Right cardiac atrium (tissue), 5 donors: ENCODE data around the gene THSD4. TPM values are rescaled to one million over a fixed set of nuclear protein-coding genes. Genes with fewer than 3 reads are reported as not detected.
A peak's percentile ranks its signal among the peaks of the same experiment; 100 is the strongest.

Experiments
- ATAC-seq, 2 donors: fragments of 200-7000 bp; cut with Tn5 transposase; one replicate each; pipeline versions ENCODE4 v1.8.0 to v1.9.1; 2020; ENCODE audit warnings: moderate library complexity in 2 of 2, mild to moderate bottlenecking in 1 of 2
- DNase-seq, 3 donors: peaks; one replicate each; pipeline ENCODE4 v3.0.0-alpha.2; 2020
- H3K27ac ChIP-seq: one replicate; pipeline ENCODE4 v1.5.1; 2013; ENCODE audit warnings: mild to moderate bottlenecking, low read length, control low read depth, moderate library complexity
- H3K27me3 ChIP-seq: one replicate; pipeline ENCODE4 v1.6.1; 2013; ENCODE audit not compliant: control insufficient read depth, insufficient read depth
- H3K4me1 ChIP-seq: one replicate; pipeline ENCODE4 v1.6.1; 2013; ENCODE audit warnings: low read length; ENCODE audit not compliant: control insufficient read depth, insufficient read depth
- H3K4me3 ChIP-seq: one replicate; pipeline ENCODE4 v1.5.1; 2013; ENCODE audit warnings: low read length, control low read depth
- H3K9me3 ChIP-seq: one replicate; pipeline ENCODE4 v1.6.1; 2013; ENCODE audit warnings: low read length; ENCODE audit not compliant: control insufficient read depth
- WGBS: extraction: QIAGEN DNeasy Blood & Tissue Kit; methylation state at CpG from one replicate; pipeline ENCODE4 v1.1.7; 2013; 5-methylcytosine and 5-hydroxymethylcytosine counted together
- intact Hi-C, 4 donors: fragments of 100-400 bp; cut with DNase I; formaldehyde crosslinking; loops; one replicate each; pipeline versions ENCODE4 v1.11.0 to v1.14.0; 2022 to 2023
- polyA plus RNA-seq: library from polyadenylated mRNA; stranded (reverse); fragments of 200-250 nt; gene quantifications from one replicate; pipeline ENCODE4 v1.2.3, GENCODE V29; 2013
- total RNA-seq, 4 donors: library from RNA; stranded (reverse); fragmentation: NEBNext Ultra II Directional; extraction: Animal tissue kit (Norgen Biotek cat#: 25700); gene quantifications; one replicate each; pipeline ENCODE4 v1.2.1, GENCODE V29; 2021
- donor health status: healthy with polysubstance abuse.
- donor health status: DM: no; HTN: yes; CAD: no.
- donor health status: DM: no; HTN: no; CAD: no.
- donor health status: DM: no; HTN: yes; CAD: no; lungs with severe emphysema.
- donor health status: DM: yes; HTN: yes; CAD: no.

THSD4 gene
- total and polyA plus RNA-seq, 5 donors: 40.5 to 93.8 (median 67.3) TPM

GRCh38 chr15:71330638-71331162 lies 215.4 kb downstream of the THSD4 start:
- ATAC-seq (no peak), DNase-seq (no peak)
- no peak overlapping the region for H3K4me3 ChIP-seq
- peak overlapping the region; percentile 72 for H3K27ac ChIP-seq
- no peaks in the 10 kb centered on the region for H3K9me3 ChIP-seq
- intact Hi-C loops: no loop called here
- WGBS: 78% methylated on average over 11 of the region's 11 CpGs
- H3K4me1 ChIP-seq: peaks cover 7% of the 10 kb centered on the region
- H3K27me3 ChIP-seq: no peaks in the 10 kb centered on the region

DNA sequence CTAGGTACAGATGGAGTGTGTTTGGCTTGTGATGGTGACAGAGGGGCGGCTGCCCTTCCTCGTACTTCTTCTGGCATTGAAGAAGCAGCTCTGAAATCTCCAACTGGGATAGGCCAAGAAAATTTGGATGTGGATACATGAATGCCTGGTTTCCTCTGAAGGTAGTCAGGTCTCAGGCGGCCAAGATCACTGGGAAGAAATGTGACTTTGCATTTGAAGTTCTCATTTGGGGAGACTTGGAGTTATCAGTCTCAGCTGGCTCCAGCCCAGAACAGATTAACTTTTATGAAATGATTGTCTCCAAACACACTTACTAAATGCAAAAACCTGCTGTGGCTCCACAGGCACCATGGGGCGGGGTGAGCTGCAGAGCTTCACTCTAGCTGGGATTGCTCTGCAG lies 215.9 kb downstream of the THSD4 start:
- 83% methylated on average over 4 of the region's 4 CpGs for WGBS
- H3K9me3 ChIP-seq: no peaks in the 10 kb centered on the region

DNA sequence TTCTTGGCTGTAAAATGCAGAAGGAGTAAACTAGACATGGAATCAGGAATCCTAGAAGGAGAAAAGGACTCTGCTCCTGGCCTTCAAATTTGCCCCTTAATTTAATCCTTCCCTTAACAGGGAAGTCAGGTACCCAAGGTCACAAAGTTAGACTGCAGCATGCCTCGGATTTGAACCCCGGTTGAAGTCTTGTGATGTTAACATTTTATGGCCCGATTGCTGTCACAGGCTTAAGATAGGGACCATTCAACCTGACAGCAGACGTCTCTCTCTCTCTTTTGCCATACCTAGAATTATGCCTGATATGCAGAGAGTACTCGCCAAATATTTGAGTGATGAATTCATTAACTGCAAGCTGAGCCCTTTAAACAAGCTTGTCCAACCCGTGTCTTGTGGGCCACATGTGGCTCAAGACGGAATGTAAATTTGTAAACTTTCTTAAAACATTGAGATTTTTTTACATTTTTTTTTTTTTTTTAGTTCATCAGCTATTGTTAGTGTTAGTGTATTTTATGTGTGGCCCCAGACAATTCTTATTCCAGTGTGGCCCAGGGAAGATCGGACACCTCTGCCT lies 217.2 kb downstream of the THSD4 start:
- no peaks in the 10 kb centered on the region for H3K9me3 ChIP-seq
- DNase-seq (no peak), ATAC-seq (no peak)
- peak overlapping the region; percentile 38 for H3K27ac ChIP-seq
- H3K4me3 ChIP-seq: no peak overlapping the region
- intact Hi-C loops: no loop called here
- WGBS: 71% methylated on average over 8 of the region's 8 CpGs
- H3K4me1 ChIP-seq: peaks cover 7% of the 10 kb centered on the region
- H3K27me3 ChIP-seq: no peaks in the 10 kb centered on the region

More for the DNA sequence above, 215.9 kb downstream of the THSD4 start:
- H3K4me1 ChIP-seq: peaks cover 7% of the 10 kb centered on the region
- DNase-seq (no peak), ATAC-seq (no peak)
- no peak overlapping the region for H3K4me3 ChIP-seq
- intact Hi-C loops: no loop called here
- H3K27ac ChIP-seq: peak overlapping the region; percentile 72
- no peaks in the 10 kb centered on the region for H3K27me3 ChIP-seq

- Histone ChIP-seq H3K9me3 (no peaks in the 10 kb centered on the region), H3K27me3 (no peaks in the 10 kb centered on the region), H3K4me3 (no peak overlapping the region), H3K27ac (peak overlapping the region; percentile 53), H3K4me1 (peaks cover 7% of the 10 kb centered on the region)
- DNase-seq (no peak), ATAC-seq (no peak)
- intact Hi-C loops: no loop called here
- WGBS: 62% methylated on average over 3 of the region's 3 CpGs
These were observed 217.9 kb downstream of the THSD4 start for GRCh38 chr15:71333136-71333700.

DNA sequence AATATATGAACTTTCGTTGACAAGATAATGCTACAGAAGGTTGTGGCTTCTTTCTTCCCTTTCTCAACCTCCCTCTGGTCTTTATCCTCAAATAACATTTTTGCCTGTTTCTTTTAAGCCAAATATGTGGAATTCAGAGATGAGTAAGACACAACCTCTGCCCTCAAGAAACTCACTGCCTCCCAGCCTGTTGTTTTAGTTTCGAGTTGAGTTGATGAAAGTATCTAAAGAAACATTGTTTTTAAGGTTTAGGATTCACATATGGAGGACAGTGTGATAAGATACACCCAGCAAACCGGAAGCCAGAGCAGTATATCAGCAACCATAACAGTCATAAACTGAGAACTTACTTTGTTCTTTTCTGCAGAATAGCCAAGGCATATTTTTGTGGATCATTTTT lies 218.6 kb downstream of the THSD4 start:
- ATAC-seq (no peak), DNase-seq (no peak)
- intact Hi-C loops: no loop called here
- no peak overlapping the region for H3K27ac ChIP-seq
- H3K4me3 ChIP-seq: no peak overlapping the region
- H3K27me3 ChIP-seq: no peaks in the 10 kb centered on the region
- 55% methylated on average over 3 of the region's 3 CpGs for WGBS
- H3K4me1 ChIP-seq: peaks cover 7% of the 10 kb centered on the region
- H3K9me3 ChIP-seq: no peaks in the 10 kb centered on the region

DNA sequence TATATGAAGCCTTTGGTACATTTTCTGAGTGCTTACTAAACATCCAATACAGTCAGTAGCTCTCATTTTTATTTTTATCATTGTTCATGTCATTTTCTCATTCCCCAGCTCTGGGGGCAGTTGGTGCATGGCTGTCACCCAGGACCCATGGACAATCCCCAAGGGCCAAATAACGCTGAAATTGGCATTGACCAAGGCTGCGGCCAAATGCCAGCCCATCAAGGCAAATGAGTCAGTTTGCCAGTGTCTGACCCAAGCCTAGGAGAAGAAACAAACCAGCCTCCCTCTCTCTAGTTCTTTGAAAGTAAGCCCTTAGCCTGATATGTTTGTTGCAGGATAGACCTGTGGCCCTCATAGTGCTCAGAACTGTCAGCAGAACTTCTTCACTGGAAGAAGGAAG lies 219.2 kb downstream of the THSD4 start:
- H3K9me3 ChIP-seq: no peaks in the 10 kb centered on the region
- intact Hi-C loops: no loop called here
- H3K27ac ChIP-seq: no peak overlapping the region
- WGBS: 91% methylated on average over 2 of the region's 2 CpGs
- H3K4me3 ChIP-seq: no peak overlapping the region
- no peak for ATAC-seq
- H3K4me1 ChIP-seq: peaks cover 3% of the 10 kb centered on the region
- DNase-seq: no peak
- no peaks in the 10 kb centered on the region for H3K27me3 ChIP-seq

DNA sequence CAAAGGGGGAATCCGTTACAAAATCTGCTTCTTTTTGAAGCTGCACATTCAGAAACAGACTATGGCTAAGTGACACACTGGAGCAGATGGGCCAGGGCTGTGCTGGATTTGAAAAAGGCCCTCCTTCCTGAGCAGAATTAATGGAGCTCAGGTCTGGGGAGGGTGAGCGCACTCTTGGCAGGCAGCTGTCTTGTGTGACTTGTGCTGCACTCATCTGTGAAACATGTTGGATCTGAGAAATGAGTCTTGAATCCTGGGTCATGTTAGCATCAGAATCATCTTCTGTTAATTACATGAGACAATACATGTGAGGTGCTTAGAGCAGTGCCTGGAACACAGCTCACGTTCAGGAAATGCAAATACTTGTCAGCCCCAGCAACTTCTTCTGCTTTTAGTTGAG lies 219.6 kb downstream of the THSD4 start:
- no peak for ATAC-seq
- no peak overlapping the region for H3K27ac ChIP-seq
- WGBS: 86% methylated on average over 3 of the region's 3 CpGs

GRCh38 chr15:71335591-71335990 lies 220.3 kb downstream of the THSD4 start:
- Histone ChIP-seq H3K9me3 (no peaks in the 10 kb centered on the region), H3K27me3 (no peaks in the 10 kb centered on the region), H3K4me3 (no peak overlapping the region), H3K27ac (no peak overlapping the region), H3K4me1 (peaks cover 3% of the 10 kb centered on the region)
- no peak for ATAC-seq
- WGBS: 79% methylated on average over 3 of the region's 3 CpGs
- intact Hi-C loops: no loop called here
- no peak for DNase-seq

More for the DNA sequence above, 219.6 kb downstream of the THSD4 start:
- H3K4me1 ChIP-seq: peaks cover 3% of the 10 kb centered on the region
- H3K4me3 ChIP-seq: no peak overlapping the region
- no peaks in the 10 kb centered on the region for H3K9me3 ChIP-seq
- no peak for DNase-seq
- no peaks in the 10 kb centered on the region for H3K27me3 ChIP-seq
- intact Hi-C loops: no loop called here

GRCh38 chr15:71336671-71337070 lies 221.4 kb downstream of the THSD4 start:
- H3K27ac ChIP-seq: no peak overlapping the region
- no peak overlapping the region for H3K4me3 ChIP-seq
- 85% methylated on average over 3 of the region's 3 CpGs for WGBS
- ATAC-seq (no peak), DNase-seq (no peak)
- peaks cover 1% of the 10 kb centered on the region for H3K4me1 ChIP-seq
- H3K9me3 ChIP-seq: no peaks in the 10 kb centered on the region
- intact Hi-C loops: no loop called here
- H3K27me3 ChIP-seq: no peaks in the 10 kb centered on the region

- ATAC-seq (peak; percentile 21 to 27), DNase-seq (no peak)
- Histone ChIP-seq H3K9me3 (no peaks in the 10 kb centered on the region), H3K4me3 (no peak overlapping the region), H3K27me3 (no peaks in the 10 kb centered on the region), H3K4me1 (peaks cover 1% of the 10 kb centered on the region), H3K27ac (peak overlapping the region; percentile 60)
- 82% methylated on average over 5 of the region's 5 CpGs for WGBS
- intact Hi-C loops: no loop called here
These were observed 222.1 kb downstream of the THSD4 start for GRCh38 chr15:71337197-71337845.

- Histone ChIP-seq H3K4me3 (no peak overlapping the region), H3K9me3 (no peaks in the 10 kb centered on the region), H3K4me1 (peaks cover 1% of the 10 kb centered on the region), H3K27me3 (no peaks in the 10 kb centered on the region), H3K27ac (peak overlapping the region; percentile 97)
- DNase-seq (no peak), ATAC-seq (peak; percentile 61 to 71)
- intact Hi-C loops: no loop called here
- 69% methylated on average over 9 of the region's 9 CpGs for WGBS
These were observed 223.0 kb downstream of the THSD4 start for GRCh38 chr15:71338265-71338664.
